ENCODE results near the gene BCAR1.

DNA sequence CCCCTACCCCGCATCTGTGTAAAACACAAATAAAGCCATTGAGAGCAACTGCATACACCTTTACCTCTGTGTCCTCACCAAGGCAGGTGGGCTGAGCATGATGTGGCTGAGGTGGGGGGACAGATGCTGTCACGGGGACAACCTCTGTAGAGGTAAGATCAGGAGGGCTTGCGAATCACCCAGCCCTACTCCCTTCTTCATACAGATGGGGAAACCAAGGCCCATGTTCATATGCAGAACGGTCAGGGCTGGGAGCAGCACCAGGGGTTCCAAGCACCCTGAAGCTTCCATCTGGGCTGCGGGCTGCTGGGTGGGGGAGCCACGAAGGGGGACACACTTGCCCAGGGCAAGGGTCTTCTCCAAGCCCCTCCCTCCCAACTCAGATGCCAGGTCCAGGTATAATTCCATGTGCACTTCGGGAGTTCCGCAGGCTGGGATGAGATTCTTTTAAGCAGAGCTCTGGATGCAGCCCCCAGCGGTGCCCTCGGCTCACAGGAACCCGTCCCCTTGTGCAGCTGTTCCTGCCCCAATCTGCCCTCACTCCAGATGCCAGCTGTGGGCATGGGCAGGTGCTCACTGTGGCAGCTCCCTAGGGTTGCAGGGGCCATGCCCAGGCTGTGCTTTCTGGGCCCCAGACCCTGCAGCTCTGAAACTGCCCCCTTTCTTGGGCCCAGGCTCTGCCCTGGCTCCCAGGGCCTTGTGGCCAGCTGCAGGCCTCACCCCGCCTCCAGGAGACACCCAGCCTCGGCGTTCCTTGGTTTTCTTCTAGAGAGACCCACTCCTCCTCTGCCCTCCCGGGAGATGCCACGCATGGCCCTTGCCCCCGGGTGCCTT is 23.1 kb downstream of the BCAR1 start:
- TF ChIP-seq, protein P1, sequence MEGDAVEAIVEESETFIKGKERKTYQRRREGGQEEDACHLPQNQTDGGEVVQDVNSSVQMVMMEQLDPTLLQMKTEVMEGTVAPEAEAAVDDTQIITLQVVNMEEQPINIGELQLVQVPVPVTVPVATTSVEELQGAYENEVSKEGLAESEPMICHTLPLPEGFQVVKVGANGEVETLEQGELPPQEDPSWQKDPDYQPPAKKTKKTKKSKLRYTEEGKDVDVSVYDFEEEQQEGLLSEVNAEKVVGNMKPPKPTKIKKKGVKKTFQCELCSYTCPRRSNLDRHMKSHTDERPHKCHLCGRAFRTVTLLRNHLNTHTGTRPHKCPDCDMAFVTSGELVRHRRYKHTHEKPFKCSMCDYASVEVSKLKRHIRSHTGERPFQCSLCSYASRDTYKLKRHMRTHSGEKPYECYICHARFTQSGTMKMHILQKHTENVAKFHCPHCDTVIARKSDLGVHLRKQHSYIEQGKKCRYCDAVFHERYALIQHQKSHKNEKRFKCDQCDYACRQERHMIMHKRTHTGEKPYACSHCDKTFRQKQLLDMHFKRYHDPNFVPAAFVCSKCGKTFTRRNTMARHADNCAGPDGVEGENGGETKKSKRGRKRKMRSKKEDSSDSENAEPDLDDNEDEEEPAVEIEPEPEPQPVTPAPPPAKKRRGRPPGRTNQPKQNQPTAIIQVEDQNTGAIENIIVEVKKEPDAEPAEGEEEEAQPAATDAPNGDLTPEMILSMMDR (IDR thresholded peaks at IDR 0.05) = no peak
- no peak for TF ChIP-seq POLR2A (IDR thresholded peaks at IDR 0.05)
